Body of pancreas (tissue), 4 donors: ENCODE measurements around the gene TMPRSS9.

Experiments
- CTCF ChIP-seq, 7 experiments: fragments of 450-650 bp in 4 of 7; fragments of 200-600 bp in 3 of 7; sonication (generic) in 3 of 7; IDR thresholded peaks; one replicate each; pipeline ENCODE4 v1.5.1; 2016 to 2019; ENCODE audit warnings: antibody characterized with exemption in 7 of 7
- POLR2A ChIP-seq, 3 donors: fragments of 450-650 bp; IDR thresholded peaks; one replicate each; pipeline ENCODE4 v1.6.1; 2016; ENCODE audit warnings: antibody characterized with exemption in 3 of 3, mild to moderate bottlenecking in 2 of 3

- TF ChIP-seq CTCF (IDR thresholded peaks at IDR 0.05) = no peak
- no peak for TF ChIP-seq POLR2A (IDR thresholded peaks at IDR 0.05)
These were observed at the start of gene TMPRSS9 for GRCh38 chr19:2359992-2360685.
